ENCODE measurements around the gene SLC31A2.

Gene SLC31A2

GRCh38 chr9:113166039-113166438 lies 15.2 kb downstream of the SLC31A2 start:
- Histone ChIP-seq H3K4me3 (ENCODE audit: low read depth, low read length) (no peak overlapping the region), H3K27me3 (no peaks in the 10 kb centered on the region), H3K4me1 (no peaks in the 10 kb centered on the region; the same call in 1 of the 2 replicates), H3K36me3 (peaks cover 94% of the 10 kb centered on the region), H3K9me3 (no peaks in the 10 kb centered on the region)
- TF ChIP-seq CTCF (IDR thresholded peaks at IDR 0.05; ENCODE audit: low read depth, low read length) = no peak
- no peak for DNase-seq

- DNase-seq = no peak
- no peak for TF ChIP-seq CTCF (IDR thresholded peaks at IDR 0.05; ENCODE audit: low read depth, low read length)
- Histone ChIP-seq H3K27me3 (no peaks in the 10 kb centered on the region), H3K36me3 (peaks cover 93% of the 10 kb centered on the region), H3K4me1 (no peaks in the 10 kb centered on the region; the same call in 1 of the 2 replicates), H3K4me3 (ENCODE audit: low read depth, low read length) (no peak overlapping the region), H3K9me3 (no peaks in the 10 kb centered on the region)
Measured at GRCh38 chr9:113168809-113169208, 18.0 kb downstream of the SLC31A2 start.

GRCh38 chr9:113173341-113173740 lies 22.5 kb downstream of the SLC31A2 start:
- Histone ChIP-seq H3K36me3 (peaks cover 93% of the 10 kb centered on the region), H3K4me3 (ENCODE audit: low read depth, low read length) (no peak overlapping the region)
- no peak for TF ChIP-seq CTCF (IDR thresholded peaks at IDR 0.05; ENCODE audit: low read depth, low read length)

DNA sequence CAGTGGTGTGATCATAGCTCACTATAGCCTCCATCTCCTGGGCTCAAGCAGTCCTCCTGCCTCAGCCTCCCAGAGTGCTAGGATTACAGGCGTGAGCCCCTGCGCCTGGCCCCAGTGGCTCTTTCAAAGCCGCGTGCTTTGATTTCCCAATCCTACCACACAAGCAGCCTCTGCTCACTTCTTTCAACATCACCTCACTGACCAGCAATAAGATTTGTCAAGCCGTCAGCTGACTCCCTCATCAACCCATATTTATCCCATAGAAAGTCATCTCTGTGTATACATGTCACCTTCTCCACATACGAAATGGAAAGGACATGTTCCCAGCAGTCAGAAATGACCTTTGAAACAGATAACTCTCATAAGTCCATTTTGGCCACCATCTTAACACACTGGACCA lies 26.0 kb downstream of the SLC31A2 start:
- H3K9me3 ChIP-seq = no peaks in the 10 kb centered on the region
- no peak overlapping the region for H3K4me3 ChIP-seq (ENCODE audit: low read depth, low read length)
- H3K27me3 ChIP-seq = no peaks in the 10 kb centered on the region
- H3K4me1 ChIP-seq = no peaks in the 10 kb centered on the region
- DNase-seq = no peak
- TF ChIP-seq CTCF (IDR thresholded peaks at IDR 0.05; ENCODE audit: low read depth, low read length) = no peak
- peaks cover 82% of the 10 kb centered on the region for H3K36me3 ChIP-seq

More at GRCh38 chr9:113173341-113173740, 22.5 kb downstream of the SLC31A2 start:
- DNase-seq = no peak
- Histone ChIP-seq H3K4me1 (no peaks in the 10 kb centered on the region), H3K9me3 (no peaks in the 10 kb centered on the region), H3K27me3 (no peaks in the 10 kb centered on the region)

- Histone ChIP-seq H3K27me3 (no peaks in the 10 kb centered on the region), H3K4me1 (no peaks in the 10 kb centered on the region), H3K36me3 (peaks cover 83% of the 10 kb centered on the region), H3K4me3 (ENCODE audit: low read depth, low read length) (no peak overlapping the region), H3K9me3 (no peaks in the 10 kb centered on the region)
- TF ChIP-seq CTCF (IDR thresholded peaks at IDR 0.05; ENCODE audit: low read depth, low read length) = no peak
- no peak for DNase-seq
Measured at GRCh38 chr9:113177251-113177650, 26.4 kb downstream of the SLC31A2 start.

GRCh38 chr9:113178087-113178486 lies 27.3 kb downstream of the SLC31A2 start:
- H3K4me3 ChIP-seq (ENCODE audit: low read depth, low read length) = no peak overlapping the region
- no peak for DNase-seq
- no peaks in the 10 kb centered on the region for H3K27me3 ChIP-seq
- H3K36me3 ChIP-seq = peaks cover 83% of the 10 kb centered on the region
- H3K4me1 ChIP-seq = no peaks in the 10 kb centered on the region
- H3K9me3 ChIP-seq = no peaks in the 10 kb centered on the region
- no peak for TF ChIP-seq CTCF (IDR thresholded peaks at IDR 0.05; ENCODE audit: low read depth, low read length)

Data from BE2C (cell line).